ENCODE results near the gene FANCG. TPM values are rescaled to one million over a fixed set of nuclear protein-coding genes. Genes with fewer than 3 reads are reported as not detected.

FANCG gene
- total RNA-seq, 4 donors from 2014 or later: 5.3 to 34.7 (median 11.6) TPM

DNA sequence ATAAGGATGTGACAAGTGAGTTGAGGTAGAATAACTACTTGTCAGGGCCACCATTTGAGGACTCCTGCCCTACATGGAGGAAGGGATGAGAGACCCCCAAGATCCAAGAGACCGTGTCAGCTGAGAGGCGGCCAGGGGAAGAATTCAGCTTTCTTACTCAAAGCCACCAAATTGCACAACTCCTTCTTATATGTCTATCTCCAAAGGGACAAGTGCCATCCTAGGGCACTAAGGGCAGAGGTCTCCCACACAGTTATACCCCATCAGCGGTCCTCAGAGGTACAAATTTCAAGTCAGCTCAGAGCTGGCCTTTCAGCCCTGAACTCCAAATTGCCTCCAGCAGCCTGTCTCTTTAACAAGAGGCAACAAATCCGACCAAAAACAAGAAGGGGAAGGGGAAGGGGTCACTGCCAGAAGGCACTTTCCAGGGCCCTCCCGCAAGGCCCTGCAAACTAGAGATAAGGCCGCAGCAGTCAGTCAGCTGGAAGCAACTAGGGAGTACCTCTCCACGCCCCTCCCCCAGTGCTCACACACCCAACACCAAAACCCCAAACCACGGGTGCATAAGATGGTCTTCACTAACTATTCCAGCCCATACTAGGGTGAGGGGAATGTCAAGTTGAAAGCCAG lies 29.3 kb upstream of the FANCG start:
- intact Hi-C loops (cut with DNase I; ENCODE audit: low total_unique reads): no loop called here
- H3K4me3 ChIP-seq (ENCODE audit: low read depth, poor library complexity, severe bottlenecking): no peak overlapping the region
- peak in 1 of 2 donors; percentile 81 for DNase-seq (ENCODE audit: low spot score in 2 of 2)
- TF ChIP-seq, protein P1, sequence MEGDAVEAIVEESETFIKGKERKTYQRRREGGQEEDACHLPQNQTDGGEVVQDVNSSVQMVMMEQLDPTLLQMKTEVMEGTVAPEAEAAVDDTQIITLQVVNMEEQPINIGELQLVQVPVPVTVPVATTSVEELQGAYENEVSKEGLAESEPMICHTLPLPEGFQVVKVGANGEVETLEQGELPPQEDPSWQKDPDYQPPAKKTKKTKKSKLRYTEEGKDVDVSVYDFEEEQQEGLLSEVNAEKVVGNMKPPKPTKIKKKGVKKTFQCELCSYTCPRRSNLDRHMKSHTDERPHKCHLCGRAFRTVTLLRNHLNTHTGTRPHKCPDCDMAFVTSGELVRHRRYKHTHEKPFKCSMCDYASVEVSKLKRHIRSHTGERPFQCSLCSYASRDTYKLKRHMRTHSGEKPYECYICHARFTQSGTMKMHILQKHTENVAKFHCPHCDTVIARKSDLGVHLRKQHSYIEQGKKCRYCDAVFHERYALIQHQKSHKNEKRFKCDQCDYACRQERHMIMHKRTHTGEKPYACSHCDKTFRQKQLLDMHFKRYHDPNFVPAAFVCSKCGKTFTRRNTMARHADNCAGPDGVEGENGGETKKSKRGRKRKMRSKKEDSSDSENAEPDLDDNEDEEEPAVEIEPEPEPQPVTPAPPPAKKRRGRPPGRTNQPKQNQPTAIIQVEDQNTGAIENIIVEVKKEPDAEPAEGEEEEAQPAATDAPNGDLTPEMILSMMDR (IDR thresholded peaks at IDR 0.05): no peak
- TF ChIP-seq POLR2A (IDR thresholded peaks at IDR 0.05): no peak
- 66 to 72% methylated on average over 7 to 8 of the region's 8 CpGs for WGBS, 2 donors

DNA sequence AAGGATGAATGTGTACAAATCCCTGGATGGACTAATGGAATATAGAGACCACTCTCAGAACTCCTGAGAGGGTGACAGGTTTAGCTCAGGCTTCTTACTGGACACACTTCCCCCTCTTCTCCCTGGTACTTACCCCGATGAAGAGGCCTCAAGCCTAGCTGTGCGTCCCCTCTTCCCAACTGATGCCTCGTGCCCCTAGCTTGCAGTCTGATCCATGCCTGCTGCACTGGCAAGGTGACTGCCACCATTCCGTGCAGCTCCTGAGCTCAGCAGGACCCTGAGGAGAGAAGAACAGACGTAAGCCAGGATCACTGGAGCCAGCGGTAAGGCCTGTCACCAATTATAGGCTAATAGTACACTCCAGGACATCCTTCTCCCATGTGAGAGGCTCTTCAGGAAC lies 28.7 kb upstream of the FANCG start:
- WGBS, 2 donors: 82 to 84% methylated on average over 6 of the region's 6 CpGs
- intact Hi-C loops (cut with DNase I; ENCODE audit: low total_unique reads): no loop called here
- peak in 1 of 2 donors; percentile 53 for DNase-seq (ENCODE audit: low spot score in 2 of 2)
- H3K4me3 ChIP-seq (ENCODE audit: low read depth, poor library complexity, severe bottlenecking): no peak overlapping the region
- TF ChIP-seq, protein P1 (IDR thresholded peaks at IDR 0.05): no peak
- TF ChIP-seq POLR2A (IDR thresholded peaks at IDR 0.05): no peak

DNA sequence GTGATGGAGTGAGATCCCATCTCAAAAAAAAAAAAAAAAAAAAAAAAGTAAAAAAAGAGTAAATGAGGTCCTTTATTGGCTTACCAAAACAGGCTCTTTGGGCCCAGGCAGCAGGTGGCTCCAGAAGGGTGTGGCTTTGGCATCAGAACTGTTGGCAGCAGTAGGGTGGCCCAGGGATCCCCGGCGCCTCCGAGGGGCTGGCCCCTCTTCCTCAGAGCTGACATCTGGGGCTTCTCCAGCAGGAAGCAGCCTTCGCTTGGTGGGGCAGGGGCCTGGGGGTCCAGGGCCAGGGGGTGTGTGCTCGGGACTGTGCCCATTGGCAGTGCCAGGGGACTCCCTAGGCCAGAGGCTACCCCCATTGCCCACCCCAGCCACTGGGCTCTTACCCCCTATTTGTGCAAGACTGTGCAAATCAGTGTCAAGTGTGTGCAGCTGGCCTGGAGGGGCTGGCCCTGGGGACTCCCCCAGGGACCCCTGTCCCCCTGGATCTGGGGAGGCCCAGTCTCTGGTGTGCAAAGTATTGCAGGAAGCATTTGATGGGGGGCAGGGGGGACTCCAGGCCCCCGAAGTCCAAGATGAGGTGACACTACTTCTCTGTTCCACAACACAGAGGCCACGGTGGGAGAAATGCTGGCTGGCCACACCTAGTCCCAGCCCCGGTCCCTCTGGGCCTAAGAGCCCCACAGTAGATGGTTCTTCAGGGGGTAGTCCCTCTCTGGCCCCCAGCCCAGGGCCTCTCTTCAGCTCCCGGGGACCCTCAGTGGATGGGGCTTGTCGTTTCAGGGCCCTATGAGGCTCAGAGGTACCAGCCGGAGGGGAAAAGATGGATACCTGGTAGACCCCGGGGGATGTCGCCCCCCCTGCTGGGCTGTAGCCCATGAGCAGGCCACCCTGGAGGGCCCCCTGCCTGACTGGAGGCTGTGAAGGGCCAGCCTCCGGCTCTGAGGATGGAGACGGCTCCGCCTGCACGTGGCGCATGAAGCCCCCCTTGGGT lies 27.9 kb upstream of the FANCG start:
- H3K4me3 ChIP-seq (ENCODE audit: low read depth, poor library complexity, severe bottlenecking): no peak overlapping the region
- 68 to 72% methylated on average over 18 of the region's 18 CpGs for WGBS, 2 donors
- peak in 1 of 2 donors; percentile 84 for DNase-seq (ENCODE audit: low spot score in 2 of 2)
- intact Hi-C loops (cut with DNase I; ENCODE audit: low total_unique reads): no loop called here
- no peak for TF ChIP-seq POLR2A (IDR thresholded peaks at IDR 0.05)
- TF ChIP-seq, protein P1 (IDR thresholded peaks at IDR 0.05): no peak

DNA sequence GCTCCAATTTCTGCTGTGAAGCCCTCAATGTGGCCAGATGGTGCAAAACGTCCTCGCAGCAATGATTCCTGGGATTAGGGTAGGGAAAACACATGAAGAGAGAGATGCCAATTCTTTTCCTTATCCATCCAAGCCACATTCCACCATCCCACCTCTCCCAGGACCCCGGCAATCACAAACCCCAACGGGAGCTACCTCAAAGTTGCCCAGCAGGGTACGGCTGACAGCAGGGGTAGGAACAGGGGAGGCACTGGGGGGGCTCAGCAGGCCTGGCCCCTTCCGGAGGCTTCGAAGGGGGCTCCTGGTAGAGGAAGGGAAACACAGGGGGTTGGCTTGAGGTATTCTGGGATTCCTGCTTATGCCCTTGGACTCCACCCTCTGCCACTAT lies 26.6 kb upstream of the FANCG start:
- peak in 1 of 2 donors; percentile 68 for DNase-seq (ENCODE audit: low spot score in 2 of 2)

DNA sequence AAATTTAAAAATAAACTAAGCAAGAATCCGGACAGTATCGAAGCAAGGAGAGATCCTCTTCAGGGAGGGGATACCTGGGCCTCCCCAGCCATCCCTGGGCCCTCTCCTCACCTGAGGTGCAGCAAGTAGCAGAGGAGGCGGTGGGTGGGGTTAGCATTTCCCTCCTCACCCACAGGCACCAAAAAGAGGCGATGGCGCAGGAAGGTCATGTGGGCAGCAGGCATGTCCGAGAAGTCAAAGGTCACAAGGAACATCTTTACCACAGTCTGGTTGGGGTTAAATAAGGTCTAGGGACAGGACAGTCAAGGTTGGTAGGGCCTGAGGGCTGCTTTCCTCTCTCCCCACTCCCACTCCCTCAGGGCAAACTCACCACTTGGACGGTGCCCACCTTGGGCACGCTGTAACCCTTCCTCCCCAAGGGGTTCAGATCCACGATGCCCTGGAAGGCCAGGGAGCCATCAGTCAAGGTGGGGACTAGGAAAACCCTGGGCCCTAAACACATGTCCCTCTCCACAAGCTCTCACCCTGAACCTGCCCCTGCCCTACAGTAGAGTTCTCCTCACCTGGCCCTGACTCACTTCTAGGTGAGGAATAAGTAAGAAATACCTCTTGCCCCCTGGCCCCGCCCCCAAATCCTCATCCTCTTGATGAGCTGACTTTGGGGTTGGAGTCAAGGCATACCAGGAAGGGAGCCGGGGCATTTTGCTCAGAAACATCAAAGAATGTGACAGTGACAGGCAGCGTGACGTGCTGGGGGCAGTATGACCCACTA lies 26.0 kb upstream of the FANCG start:
- no peak for TF ChIP-seq POLR2A (IDR thresholded peaks at IDR 0.05)
- TF ChIP-seq, protein P1 (IDR thresholded peaks at IDR 0.05): no peak
- 90% methylated on average over 13 of the region's 13 CpGs for WGBS, 2 donors
- intact Hi-C loops (cut with DNase I; ENCODE audit: low total_unique reads): no loop called here

More for the DNA sequence above, 26.6 kb upstream of the FANCG start:
- no peak for TF ChIP-seq POLR2A (IDR thresholded peaks at IDR 0.05)
- TF ChIP-seq, protein P1 (IDR thresholded peaks at IDR 0.05): no peak
- 88 to 90% methylated on average over 7 of the region's 7 CpGs for WGBS, 2 donors
- no peak overlapping the region for H3K4me3 ChIP-seq (ENCODE audit: low read depth, poor library complexity, severe bottlenecking)
- intact Hi-C loops (cut with DNase I; ENCODE audit: low total_unique reads): no loop called here

More for the DNA sequence above, 26.0 kb upstream of the FANCG start:
- no peak overlapping the region for H3K4me3 ChIP-seq (ENCODE audit: low read depth, poor library complexity, severe bottlenecking)
- DNase-seq (ENCODE audit: low spot score in 2 of 2): peak in 1 of 2 donors; percentile 83
